ENCODE measurements around the gene ASCC2. TPM values are rescaled to one million over a fixed set of nuclear protein-coding genes. Genes with fewer than 3 reads are reported as not detected.

The ASCC2 gene
- total and polyA plus RNA-seq, 4 donors: 34.6 to 43.7 (median 38.7) TPM

GRCh38 chr22:29765905-29766631 is 72.0 kb downstream of the ASCC2 start:
- no peaks in the 10 kb centered on the region for H3K9me3 ChIP-seq (ENCODE audit: control insufficient read depth in 4 of 4, low read length in 3 of 4)
- DNase-seq (ENCODE audit: low spot score): peak; percentile 60
- peaks cover 5 to 25% (median 19%) of the 10 kb centered on the region in 4 donors for H3K4me1 ChIP-seq (ENCODE audit: control insufficient read depth in 4 of 4, insufficient read depth in 4 of 4, low read length in 3 of 4)
- TF ChIP-seq HNF4A (conservative IDR thresholded peaks at IDR 0.05) (peak; percentile 32 to 36), JUND (IDR thresholded peaks at IDR 0.05) (no peak), FOXA2 (IDR thresholded peaks at IDR 0.05) (no peak), NR2F2 (IDR thresholded peaks at IDR 0.05) (no peak), HNF4G (IDR thresholded peaks at IDR 0.05) (peak; percentile 6)
- no peaks in the 10 kb centered on the region for H3K27me3 ChIP-seq (ENCODE audit: control insufficient read depth in 4 of 4, insufficient read depth in 4 of 4, low read length in 3 of 4)
- 53% methylated on average over 15 of the region's 15 CpGs for WGBS
- H3K4me3 ChIP-seq (ENCODE audit: low read depth in 1 of 3, low read length in 3 of 3): peak overlapping the region; percentile 63 to 72 (median 68)
- H3K36me3 ChIP-seq (ENCODE audit: control insufficient read depth in 4 of 4, insufficient read depth in 3 of 4, low read depth in 1 of 4, low read length in 3 of 4): peaks cover 0 to 16% (median 11%) of the 10 kb centered on the region in 4 donors
- peak overlapping the region; percentile 24 to 51 for H3K9ac ChIP-seq (ENCODE audit: low read depth in 1 of 2, low read length in 2 of 2)
- H3K27ac ChIP-seq (ENCODE audit: low read depth in 1 of 2, low read length in 2 of 2): peak overlapping the region; percentile 33 to 84

- H3K27ac ChIP-seq (ENCODE audit: low read depth in 1 of 2, low read length in 2 of 2): no peak overlapping the region
- TF ChIP-seq TAF1 (conservative IDR thresholded peaks at IDR 0.05) (no peak), FOXA1 (IDR thresholded peaks at IDR 0.05) (no peak), FOXA2 (IDR thresholded peaks at IDR 0.05) (no peak), RXRA (IDR thresholded peaks at IDR 0.05) (no peak), GABPA (IDR thresholded peaks at IDR 0.05 in 1 of 2, conservative IDR thresholded peaks at IDR 0.05 in 1 of 2) (no peak), YY1 (IDR thresholded peaks at IDR 0.05) (no peak), HNF4G (IDR thresholded peaks at IDR 0.05) (no peak), MAX (IDR thresholded peaks at IDR 0.05) (no peak), SP1 (IDR thresholded peaks at IDR 0.05) (no peak), CTCF (IDR thresholded peaks at IDR 0.05; ENCODE audit: low read depth, low read length, missing input control) (no peak), JUND (IDR thresholded peaks at IDR 0.05) (no peak), REST (IDR thresholded peaks at IDR 0.05) (no peak), ZBTB33 (IDR thresholded peaks at IDR 0.05) (no peak), RAD21 (IDR thresholded peaks at IDR 0.05) (no peak)
Observed at GRCh38 chr22:29762263-29762662, 75.8 kb downstream of the ASCC2 start.

More at GRCh38 chr22:29762263-29762662, 75.8 kb downstream of the ASCC2 start:
- Histone ChIP-seq H3K9me3 (ENCODE audit: control insufficient read depth in 4 of 4, low read length in 3 of 4) (no peaks in the 10 kb centered on the region), H3K27me3 (ENCODE audit: control insufficient read depth in 4 of 4, insufficient read depth in 4 of 4, low read length in 3 of 4) (no peaks in the 10 kb centered on the region), H3K9ac (ENCODE audit: low read depth in 1 of 2, low read length in 2 of 2) (no peak overlapping the region), H3K36me3 (ENCODE audit: control insufficient read depth in 4 of 4, insufficient read depth in 3 of 4, low read depth in 1 of 4, low read length in 3 of 4) (no peaks in the 10 kb centered on the region), H3K4me1 (ENCODE audit: control insufficient read depth in 4 of 4, insufficient read depth in 4 of 4, low read length in 3 of 4) (peaks cover 5 to 10% (median 7%) of the 10 kb centered on the region in 4 donors), H3K4me3 (ENCODE audit: low read depth in 1 of 3, low read length in 3 of 3) (no peak overlapping the region)
- DNase-seq (ENCODE audit: low spot score): no peak
- 82% methylated on average over 15 of the region's 15 CpGs for WGBS
